Smooth muscle cell of the brain vasculature (primary cell): ENCODE results near the gene AVPR2.

Source experiments
- DNase-seq: peaks from one replicate; pipeline ENCODE4 v3.0.0-alpha.2; 2012; ENCODE audit warnings: low read depth, low spot score

Gene AVPR2

GRCh38 chrX:153951683-153952372 lies 47.4 kb downstream of the AVPR2 start:
- DNase-seq = no peak

- no peak for DNase-seq
Measured at GRCh38 chrX:153952373-153953026, 48.0 kb downstream of the AVPR2 start.

GRCh38 chrX:153953342-153953830 lies 48.9 kb downstream of the AVPR2 start:
- no peak for DNase-seq

- no peak for DNase-seq
Measured at GRCh38 chrX:153953892-153954557, 49.6 kb downstream of the AVPR2 start.

- DNase-seq = no peak
Measured at GRCh38 chrX:153954558-153955227, 50.2 kb downstream of the AVPR2 start.

GRCh38 chrX:153955228-153955732 lies 50.8 kb downstream of the AVPR2 start:
- no peak for DNase-seq

GRCh38 chrX:153956044-153956907 lies 51.8 kb downstream of the AVPR2 start:
- no peak for DNase-seq
